Cortex of kidney (tissue), 1 donor: ENCODE measurements around the gene TTC16.

Experiments used
- DNase-seq: peaks from one replicate; lab custom pipeline; 2025; lab: John Stamatoyannopoulos, UW

TTC16 gene

DNA sequence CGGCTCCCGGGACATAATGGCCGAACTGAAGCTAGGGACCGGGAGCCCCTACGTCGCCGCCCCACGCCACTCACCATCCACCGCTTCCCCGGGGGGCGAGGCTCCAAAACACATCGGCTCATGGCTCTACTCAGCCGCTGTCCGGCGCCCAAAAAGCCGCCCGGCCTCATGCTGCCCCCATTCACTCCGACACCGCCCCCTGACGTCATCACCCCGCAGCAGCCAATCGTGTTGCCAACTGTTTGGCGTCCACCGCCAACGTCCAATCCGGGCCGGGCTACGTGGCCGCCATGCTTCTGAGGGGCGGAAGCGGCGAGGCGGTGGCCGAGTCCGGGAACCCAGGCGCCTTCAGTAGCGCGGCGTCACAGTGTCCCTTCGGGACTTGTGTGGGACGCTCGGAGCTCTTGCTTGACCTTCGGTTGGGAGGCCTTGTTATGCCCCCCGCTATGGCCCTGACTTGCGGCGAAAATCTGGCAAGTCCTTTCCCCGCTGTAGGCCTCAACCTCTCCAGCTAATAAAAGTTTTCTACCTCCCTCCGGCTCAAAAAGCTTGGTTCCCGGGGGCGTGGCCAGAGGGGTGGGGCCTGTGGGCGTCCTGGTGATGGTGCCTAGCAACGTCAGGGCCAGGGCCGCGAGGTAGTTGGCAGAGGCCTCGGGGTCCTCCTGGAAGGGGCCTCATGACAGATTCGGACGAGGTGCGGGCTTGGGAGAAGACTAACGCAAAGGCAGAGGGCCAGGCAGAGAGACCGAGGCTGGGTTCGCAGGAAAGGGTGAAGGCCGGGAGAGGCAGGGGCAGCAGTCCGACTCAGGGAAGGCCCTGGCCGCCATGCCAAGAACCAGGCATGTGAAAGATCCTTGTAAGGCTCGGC lies at the start of gene TTC16, which contains the start of gene PTRH1:
TTC16 (plus strand) TSS at position 610 of the 868 bp plus-strand sequence; CDS start at position 677, 67 bp downstream.
PTRH1 (minus strand) TSS at position 194 of the 868 bp plus-strand sequence; CDS start at position 170, 24 bp downstream.
- peak; percentile 30 for DNase-seq

DNA sequence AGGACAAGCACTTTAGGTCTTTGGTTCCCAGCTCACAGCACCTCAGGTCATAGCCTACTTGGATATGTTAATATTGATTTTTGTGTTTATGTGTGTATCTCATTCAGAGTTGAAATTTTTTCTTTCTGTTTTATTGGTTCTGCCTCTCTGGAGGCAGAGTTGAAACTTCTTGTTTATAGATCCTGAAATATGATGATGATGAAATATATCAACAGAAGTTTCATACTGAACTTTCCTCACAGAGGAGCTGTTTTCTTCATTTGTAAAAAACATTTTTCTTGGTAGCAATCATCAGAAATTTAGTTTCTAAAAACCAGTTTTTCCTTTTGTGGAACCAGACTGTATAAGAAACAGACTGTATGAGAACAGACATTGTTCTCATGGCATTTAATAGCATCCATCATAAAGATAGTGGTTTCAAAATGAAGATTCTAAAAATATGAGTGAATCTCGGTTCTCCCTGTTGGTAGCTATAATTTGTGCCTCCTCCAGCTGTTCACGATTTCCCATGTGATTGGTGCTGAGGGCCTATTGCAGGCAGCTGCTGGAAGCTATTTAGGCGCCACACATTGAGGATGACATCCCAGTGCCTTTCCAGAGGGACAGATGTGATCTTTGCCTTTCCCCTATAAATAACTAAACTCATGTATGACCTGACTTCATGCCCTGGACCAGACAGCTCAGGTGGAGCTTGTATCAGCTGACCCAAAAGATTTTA lies 48.6 kb upstream of the TTC16 start:
- DNase-seq, result no peak

GRCh38 chr9:127667906-127668305 lies 48.0 kb upstream of the TTC16 start:
- no peak for DNase-seq

DNA sequence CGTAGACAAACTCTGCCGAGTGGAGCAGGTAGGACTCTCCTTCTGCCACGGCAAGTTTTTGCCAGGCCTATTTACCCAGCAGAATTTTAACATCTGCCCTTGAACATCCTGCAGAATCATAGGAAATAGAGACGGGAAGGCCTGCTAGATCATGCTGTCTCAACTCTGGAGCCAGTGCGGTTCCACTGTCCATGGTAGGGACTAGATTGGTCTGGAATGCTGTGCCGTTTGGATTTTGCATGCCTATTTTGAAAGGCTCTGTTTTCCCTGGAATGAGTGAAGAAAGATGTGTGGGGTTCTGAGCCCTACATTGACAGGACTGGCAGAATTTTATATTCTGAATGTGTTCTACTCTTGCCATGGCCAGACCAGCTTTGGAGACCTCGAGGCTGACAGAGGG lies 42.6 kb upstream of the TTC16 start:
- DNase-seq, result no peak

DNA sequence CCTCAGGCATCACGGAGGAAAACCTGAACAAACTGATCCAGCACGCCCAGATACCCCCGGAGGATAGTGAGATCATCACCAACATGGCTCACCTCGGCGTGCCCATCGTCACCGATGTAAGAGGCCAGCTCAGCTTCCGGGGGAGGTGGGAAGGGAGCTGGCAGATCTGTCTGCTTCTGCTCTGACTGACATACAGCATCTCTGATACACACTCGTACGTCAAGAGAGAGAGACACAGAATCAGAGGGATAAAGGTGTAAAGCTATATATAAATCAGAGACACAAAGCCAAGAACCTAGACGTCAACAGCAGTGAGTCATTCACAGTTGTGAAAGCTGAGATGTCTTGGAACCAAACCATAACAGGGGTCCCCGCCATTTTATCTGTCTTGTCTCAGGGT lies 39.2 kb upstream of the TTC16 start:
- no peak for DNase-seq

DNA sequence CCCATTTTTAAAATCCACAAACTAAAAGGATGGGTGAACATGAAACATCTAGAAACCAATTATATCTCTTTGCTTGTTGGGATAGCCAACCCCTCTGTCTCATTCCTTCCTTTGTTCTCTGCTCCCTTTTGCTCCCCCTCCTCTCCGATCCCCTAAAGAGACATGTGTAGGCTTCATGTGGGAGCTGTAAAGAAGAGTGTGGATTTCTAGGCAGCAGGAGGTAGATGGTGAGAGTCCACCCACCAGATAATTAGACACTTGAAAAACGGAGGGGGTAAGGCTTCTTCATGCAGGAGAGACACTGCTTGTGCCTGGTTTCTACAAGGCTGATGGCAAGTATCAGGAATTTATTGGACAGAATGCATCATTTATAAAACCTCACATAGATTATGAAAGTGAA lies 36.4 kb upstream of the TTC16 start:
- DNase-seq, result no peak

DNA sequence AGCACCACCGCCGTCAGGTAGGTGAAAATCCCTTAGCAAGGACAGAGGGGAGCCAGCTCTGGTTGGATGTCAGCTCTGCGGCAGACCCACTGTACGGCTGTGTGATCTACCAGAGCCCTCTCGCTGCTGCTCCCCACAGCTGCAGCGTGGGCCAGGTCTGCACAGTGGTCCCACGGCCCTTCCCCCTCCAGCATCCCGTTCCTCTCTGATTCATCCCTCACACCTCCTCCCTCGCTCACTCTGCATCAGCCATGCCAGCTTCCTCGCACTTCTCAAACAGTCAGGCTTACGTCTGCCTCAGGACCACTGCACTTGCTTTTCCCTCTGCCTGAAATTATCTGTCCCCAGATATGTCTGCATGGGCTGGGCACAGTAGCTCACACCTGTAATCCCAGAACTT lies 35.7 kb upstream of the TTC16 start:
- DNase-seq, result no peak

- DNase-seq, result no peak
These were observed 35.0 kb upstream of the TTC16 start for GRCh38 chr9:127680846-127681245.

DNA sequence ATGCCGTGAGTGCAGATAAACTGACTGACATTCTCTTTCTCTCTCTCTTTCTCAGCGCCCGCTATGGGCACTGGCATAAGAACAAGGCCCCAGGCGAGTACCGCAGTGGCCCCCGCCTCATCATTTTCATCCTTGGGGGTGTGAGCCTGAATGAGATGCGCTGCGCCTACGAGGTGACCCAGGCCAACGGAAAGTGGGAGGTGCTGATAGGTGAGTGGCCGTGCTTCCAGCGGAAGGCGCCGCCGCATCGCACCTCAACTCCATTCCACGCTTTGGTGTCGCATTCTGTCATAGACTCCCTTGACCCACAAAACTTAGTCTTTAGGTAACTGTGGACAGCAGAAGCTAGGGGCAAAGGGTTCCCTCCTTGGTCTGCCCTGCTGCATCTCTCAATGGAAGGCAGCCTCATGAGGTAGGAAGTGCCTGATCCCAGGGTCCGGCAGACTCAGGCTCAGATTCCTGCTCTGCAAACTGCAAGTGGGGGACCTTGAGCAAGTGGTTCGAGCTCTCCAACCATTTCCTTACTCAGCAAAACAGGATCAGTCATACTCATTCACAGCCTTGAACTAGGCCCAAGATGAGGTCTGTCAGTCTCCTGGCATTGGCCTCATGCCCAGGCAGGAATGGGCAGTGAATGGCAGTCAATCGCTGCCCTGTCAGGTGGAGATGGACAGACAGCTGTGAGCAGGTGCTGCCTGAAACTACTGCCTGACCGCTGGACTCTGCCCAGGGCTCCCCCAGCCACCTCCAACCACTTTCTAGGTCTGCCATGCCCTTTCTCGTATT lies 33.3 kb upstream of the TTC16 start:
- no peak for DNase-seq

- DNase-seq, result no peak
These were observed 32.2 kb upstream of the TTC16 start for GRCh38 chr9:127683723-127684122.

DNA sequence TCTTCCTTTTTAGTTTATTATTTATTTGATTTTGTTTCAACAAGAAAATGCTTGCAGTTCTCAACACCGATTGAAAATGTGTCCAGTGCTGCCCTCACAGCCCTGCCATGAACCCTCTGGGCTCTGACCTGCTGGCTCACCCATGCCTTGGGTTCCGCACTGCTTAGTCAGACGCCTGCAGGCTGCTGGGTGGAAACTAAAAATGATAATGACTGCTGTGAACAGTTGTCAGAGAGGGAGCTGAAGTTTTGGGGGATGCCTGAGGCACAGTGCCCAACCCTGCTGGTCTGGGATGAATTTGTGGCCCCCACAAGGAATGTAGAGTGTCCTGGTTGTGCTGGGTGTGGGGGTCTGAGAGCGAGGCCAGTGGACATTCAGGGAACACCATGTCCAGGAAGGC lies 31.3 kb upstream of the TTC16 start:
- no peak for DNase-seq

GRCh38 chr9:127686461-127687393 lies 29.2 kb upstream of the TTC16 start:
- no peak for DNase-seq

DNA sequence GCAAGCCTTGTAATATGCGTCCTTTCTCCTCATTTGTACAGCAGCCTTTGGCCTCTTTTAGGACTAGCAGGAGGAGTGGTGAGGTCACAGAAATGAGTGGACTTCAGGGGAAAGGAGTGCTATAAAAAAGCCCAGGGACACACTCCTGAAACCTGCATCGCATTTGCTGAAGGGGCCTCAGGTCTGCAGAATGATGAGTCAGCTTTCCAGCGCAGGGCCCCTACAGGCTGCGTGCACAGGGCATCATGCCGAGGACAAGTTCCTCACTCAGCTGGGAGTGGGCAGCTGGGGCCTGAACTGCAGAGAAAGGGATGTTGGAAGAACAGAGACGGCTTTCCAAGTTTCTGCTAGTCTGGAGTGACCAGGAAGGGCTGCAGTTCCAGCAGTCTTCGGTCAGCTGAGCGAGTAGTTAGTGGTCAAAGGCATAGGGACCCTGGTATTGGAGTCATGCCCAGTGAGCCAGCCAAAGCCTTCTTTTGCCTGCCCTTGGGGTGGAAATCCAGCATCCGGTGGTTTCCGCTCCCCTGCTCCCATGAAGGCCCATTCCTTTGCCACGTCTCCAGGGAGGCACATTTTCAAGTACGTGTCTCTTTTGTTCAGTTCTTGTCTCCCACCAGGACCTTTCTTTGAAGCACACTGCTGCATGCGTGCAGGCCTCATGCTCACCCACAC lies 26.4 kb upstream of the TTC16 start:
- DNase-seq, result no peak

DNA sequence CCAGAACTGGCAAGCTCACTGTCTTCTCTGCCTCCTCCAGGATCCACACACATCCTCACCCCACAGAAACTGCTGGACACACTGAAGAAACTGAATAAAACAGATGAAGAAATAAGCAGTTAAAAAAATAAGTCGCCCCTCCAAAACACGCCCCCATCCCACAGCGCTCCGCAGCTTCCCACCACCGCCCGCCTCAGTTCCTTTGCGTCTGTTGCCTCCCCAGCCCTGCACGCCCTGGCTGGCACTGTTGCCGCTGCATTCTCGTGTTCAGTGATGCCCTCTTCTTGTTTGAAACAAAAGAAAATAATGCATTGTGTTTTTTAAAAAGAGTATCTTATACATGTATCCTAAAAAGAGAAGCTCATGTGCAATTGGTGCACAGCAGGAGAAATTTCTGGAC lies 25.1 kb upstream of the TTC16 start:
- DNase-seq, result no peak

DNA sequence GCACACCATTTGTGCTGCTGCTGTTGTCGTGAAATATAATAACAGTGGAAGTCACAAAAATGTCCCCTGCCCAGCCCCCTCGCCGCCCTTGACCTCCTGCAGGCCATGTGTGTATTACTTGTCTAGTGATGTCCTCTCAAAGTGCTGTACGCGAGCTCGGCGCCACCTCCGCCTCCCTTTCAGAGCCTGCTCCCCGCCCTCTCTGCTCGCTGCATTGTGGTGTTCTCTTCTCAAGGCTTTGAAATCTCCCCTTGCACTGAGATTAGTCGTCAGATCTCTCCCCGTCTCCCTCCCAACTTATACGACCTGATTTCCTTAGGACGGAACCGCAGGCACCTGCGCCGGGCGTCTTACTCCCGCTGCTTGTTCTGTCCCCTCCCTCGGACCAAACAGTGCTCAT lies 23.8 kb upstream of the TTC16 start:
- no peak for DNase-seq

DNA sequence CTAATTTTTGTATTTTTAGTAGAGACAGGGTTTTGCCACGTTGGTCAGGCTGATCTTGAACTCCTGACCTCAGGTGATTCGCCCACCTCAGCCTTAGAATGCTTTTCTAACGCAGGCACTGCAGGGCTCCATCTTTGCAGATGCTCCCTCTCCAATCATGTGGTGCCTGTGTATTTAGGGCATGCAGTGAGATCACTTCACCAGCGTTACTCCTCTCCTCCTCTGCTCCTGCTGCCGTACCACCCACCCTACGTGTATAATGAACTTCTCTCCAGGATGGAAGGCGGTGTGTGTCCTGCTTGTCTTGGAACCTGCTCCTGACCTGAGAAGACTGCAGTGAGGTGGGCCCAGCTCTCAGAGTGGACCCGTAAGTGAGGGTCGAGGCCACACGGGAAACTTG lies 22.7 kb upstream of the TTC16 start:
- no peak for DNase-seq

GRCh38 chr9:127693697-127694096 lies 22.2 kb upstream of the TTC16 start:
- DNase-seq, result no peak

DNA sequence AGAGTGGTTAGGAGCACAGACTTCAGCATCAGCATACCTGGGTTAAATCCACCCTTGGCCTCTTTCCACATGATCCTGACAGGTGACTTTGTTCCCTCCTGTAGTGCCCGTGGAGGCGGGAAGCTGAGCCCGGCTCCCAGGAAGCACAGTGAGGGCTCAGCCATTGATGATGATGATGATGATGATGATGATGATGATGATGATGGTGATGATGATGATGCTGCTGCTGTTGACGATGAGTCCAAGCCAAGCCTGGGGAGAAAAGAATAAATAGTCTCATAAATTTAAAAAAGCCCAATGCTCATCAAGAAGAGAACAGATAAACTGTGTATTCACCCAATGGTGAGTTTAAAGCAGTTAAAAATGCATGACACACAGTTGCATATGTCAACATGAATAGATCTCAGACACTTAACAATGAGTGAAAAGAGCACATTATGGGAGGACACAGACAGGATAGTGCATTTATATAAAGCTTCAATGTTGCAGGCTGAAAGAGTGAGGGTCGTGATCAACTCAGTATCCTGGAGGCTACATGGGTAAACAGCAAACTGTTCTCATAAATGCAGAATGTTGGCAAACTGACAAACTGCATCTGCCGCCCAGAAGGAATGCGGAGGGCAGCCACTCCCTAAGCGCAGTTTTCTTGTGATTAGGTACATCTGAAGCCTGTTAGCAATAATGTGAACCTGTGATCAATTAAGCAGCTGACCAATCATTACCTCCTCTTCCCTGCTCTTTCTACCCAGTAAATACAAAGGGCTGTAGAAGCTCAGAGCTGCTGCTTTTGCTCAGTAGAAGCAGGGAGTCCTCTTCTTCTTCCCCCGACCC lies 20.8 kb upstream of the TTC16 start:
- no peak for DNase-seq

- no peak for DNase-seq
These were observed 18.3 kb upstream of the TTC16 start for GRCh38 chr9:127697575-127697974.

GRCh38 chr9:127698386-127698785 lies 17.5 kb upstream of the TTC16 start:
- DNase-seq, result no peak
